GM21526 (cell line): ENCODE results near the gene KRTAP2-2.

Source experiments
- ATAC-seq: cut with Tn5 transposase; IDR thresholded peaks from one replicate; pipeline ENCODE4 v1.9.1; 2021; ENCODE audit warnings: moderate library complexity; ENCODE audit not compliant: unreplicated experiment, low FRiP score

Gene KRTAP2-2

GRCh38 chr17:41026715-41027471, 28.1 kb downstream of the KRTAP2-2 start, which contains the start of gene KRTAP1-5:
Gene KRTAP1-5, minus strand, starts transcription at chr17:41027208. Its CDS starts 53 bp downstream, at chr17:41027155.
- ATAC-seq = no peak

GRCh38 chr17:41024697-41025096, 30.3 kb downstream of the KRTAP2-2 start:
- no peak for ATAC-seq

- ATAC-seq = no peak
Measured at GRCh38 chr17:41020336-41020735, 34.7 kb downstream of the KRTAP2-2 start.

- no peak for ATAC-seq
Measured at GRCh38 chr17:41019415-41019814, 35.6 kb downstream of the KRTAP2-2 start.

DNA sequence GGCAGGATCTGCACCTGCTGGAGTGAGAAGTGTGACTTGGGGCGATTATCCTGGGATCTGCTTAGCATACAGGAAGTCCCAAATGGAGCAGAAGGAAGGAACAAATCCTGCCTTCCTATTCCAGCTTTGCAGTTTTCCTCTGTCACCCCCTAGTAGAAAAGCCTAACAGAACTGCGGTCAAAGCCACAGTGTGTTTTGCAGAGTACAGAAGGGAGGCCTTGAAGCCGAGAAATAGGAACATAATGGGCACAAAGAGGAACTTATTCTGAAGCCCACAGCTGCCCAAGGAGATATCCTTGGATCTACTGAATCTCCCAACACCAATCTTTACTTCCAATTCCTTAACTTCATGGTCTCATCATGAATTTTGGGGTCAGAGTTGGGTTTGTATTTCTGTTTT, 36.5 kb downstream of the KRTAP2-2 start:
- no peak for ATAC-seq

GRCh38 chr17:41016578-41017215, 38.3 kb downstream of the KRTAP2-2 start:
- no peak for ATAC-seq

GRCh38 chr17:41015454-41015853, 39.6 kb downstream of the KRTAP2-2 start:
- no peak for ATAC-seq

DNA sequence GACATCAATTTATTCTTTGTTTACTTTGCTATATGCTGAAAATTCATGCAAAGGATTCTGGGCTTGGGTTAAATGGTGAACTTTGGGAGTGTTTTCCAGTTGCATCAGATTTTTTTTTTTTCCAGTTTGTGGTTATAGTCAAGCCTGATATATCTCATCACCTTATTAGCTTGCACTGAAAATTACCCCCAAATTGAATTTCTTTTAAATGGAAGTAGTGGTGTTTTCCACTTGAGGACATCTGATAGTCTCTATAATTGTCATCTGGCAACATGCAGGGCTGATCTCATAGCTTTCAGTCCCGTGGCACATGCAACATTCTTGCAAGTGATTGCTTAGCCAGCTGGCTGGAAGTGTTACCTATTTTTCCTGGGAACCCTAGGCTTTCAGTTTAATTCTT, 41.4 kb downstream of the KRTAP2-2 start:
- ATAC-seq = no peak

DNA sequence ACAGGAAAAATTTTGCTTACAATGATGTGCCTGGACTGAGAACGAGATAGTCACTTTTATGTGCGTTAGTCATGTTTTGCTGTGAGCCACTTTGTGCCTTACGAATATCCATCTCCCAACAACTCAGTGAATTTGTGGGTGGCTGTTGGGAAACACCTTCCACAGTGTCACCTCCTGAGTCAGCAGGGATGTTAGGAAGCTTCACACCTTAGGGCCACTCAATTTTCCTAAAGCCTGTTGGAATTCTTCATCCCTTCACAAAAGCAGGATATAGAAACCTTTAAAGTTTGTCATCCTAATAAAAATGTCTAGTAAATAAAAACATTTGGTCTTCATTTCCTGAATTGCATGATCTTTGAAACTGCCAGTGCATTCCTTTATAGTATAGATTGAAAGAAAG, 41.8 kb downstream of the KRTAP2-2 start:
- no peak for ATAC-seq

- no peak for ATAC-seq
Measured at GRCh38 chr17:41012326-41013120, 42.5 kb downstream of the KRTAP2-2 start.

DNA sequence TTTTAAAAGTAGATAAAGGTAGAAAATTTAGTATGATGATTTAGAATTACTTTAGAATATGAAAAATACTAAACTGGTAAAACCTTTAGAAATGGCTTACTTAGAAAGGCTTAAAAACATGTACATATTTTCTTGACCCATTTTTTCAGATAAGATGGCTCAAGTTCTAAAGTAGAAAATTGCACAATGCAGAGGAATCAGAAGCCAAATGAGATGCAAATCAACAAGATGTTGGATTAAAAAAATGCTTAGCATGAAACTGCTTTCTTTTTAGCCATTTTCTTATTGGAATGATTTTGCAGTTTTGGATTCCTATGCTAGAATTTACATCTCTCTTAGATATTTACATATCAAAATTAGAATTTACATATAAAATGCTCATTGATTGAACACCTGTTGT, 44.6 kb downstream of the KRTAP2-2 start:
- no peak for ATAC-seq

DNA sequence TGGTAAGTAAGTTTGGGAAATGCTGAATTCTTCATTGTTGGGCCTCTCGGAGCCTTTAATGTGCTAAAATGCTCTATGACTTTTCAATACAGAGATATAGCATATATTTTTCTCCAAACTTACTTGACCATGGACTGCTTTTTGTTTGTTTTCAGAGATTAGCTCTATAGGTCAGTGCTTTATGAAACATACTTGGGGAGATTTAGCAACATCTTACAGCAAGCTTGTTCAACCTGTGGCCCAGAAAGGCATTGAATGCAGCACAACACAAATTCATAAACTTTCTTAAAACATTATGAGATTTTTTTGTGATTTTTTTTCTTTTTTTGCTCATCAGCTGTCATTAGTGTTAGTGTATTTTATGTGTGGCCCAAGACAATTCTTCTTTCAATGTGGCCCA, 45.1 kb downstream of the KRTAP2-2 start:
- no peak for ATAC-seq

DNA sequence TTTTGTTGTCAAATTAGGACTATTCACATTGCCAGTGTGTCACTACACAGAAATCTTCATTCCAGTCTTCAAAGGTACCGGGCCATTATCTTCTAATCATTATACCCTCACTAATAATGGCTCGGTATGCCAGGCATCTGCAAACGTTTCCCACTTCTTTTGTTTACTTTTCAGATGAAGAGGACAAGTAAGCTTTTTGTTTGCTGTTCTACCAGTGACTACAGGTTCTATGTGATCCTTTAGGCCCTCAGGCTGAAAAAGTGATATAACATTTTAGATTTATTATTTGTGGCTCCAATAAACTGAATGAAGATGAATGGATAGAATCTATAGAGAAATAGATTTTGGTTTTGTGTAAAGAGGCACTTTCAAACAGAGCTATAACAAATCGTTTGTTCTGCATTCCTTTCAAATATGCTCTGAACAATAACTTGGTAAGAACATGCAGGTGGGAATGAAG, 45.7 kb downstream of the KRTAP2-2 start:
- no peak for ATAC-seq

DNA sequence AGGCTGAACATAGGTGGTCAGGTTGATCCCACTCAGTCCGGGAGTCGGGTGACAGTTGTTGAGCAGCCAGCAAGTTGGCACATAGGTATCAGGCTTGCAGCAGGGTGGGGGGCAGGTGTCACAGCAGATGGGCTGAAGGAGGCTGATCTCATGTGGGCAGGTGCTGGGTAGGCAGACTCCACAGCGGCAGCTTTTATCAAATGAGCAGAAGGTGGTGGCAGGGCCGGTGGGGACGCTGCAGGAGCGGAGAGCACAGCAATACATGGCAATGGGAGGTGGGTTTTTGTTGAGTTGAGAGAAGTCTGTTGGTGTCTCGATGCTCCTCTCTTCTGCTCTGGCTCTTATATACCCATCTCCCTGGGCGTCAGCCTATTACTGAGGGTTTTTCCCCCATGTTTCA, 46.2 kb downstream of the KRTAP2-2 start, which contains the start of gene KRTAP3-1:
Gene KRTAP3-1 (minus strand): TSS at position 318 of the 400 bp plus-strand sequence. CDS start 54 bp downstream, at position 264.
- no peak for ATAC-seq
